Cardiac muscle cell (in vitro differentiated cells and primary cell): Measurements from ENCODE around the gene SLC9A2. TPM values are rescaled to one million over a fixed set of nuclear protein-coding genes. Genes with fewer than 3 reads are reported as not detected.

ENCODE experiments used
- DNase-seq, 2 donors: peaks; one replicate each; pipeline versions ENCODE4 v3.0.0 to v3.0.0-alpha.2; 2010 to 2017; ENCODE audit warnings: low read depth in 1 of 2, low spot score in 1 of 2
- H3K27ac ChIP-seq: fragments of 200-600 bp; sonication (generic); 2 replicates; pipeline ENCODE4 v1.5.1; 2016
- H3K27me3 ChIP-seq: fragments of 200-600 bp; sonication (generic); 2 replicates; pipeline ENCODE4 v1.6.0; 2016; ENCODE audit warnings: control low read depth
- H3K36me3 ChIP-seq: fragments of 200-600 bp; sonication (generic); 2 replicates; pipeline ENCODE4 v1.5.1; 2016; ENCODE audit warnings: control low read depth
- H3K4me1 ChIP-seq: fragments of 200-600 bp; sonication (generic); 2 replicates; pipeline ENCODE4 v1.8.1; 2017; ENCODE audit warnings: low read depth, mild to moderate bottlenecking, mixed run types
- H3K4me3 ChIP-seq: fragments of 200-600 bp; sonication (generic); 2 replicates; pipeline ENCODE4 v1.5.1; 2016; ENCODE audit warnings: mild to moderate bottlenecking
- H3K9me3 ChIP-seq: fragments of 200-600 bp; sonication (generic); 2 replicates; pipeline ENCODE4 v1.5.1; 2017; ENCODE audit warnings: low read depth, mild to moderate bottlenecking, control low read depth
- polyA plus RNA-seq: library from polyadenylated mRNA; unstranded; fragments of >200 nt; fragmentation: Nextera tagmentation; extraction: Ambion mirVana; gene quantifications from 2 replicates; pipeline ENCODE4 v1.2.1, GENCODE V29; 2016
- total RNA-seq: library from RNA; depleted of rRNA; stranded (reverse); fragments of >200 nt; gene quantifications from 2 replicates; pipeline ENCODE4 v1.2.3, GENCODE V29; 2016
- TF ChIP-seq, protein P1 (sequence below): IDR thresholded peaks from 2 replicates; pipeline ENCODE4 v1.5.1; 2012; ENCODE audit warnings: low read depth, mild to moderate bottlenecking, low read length

SLC9A2 gene
- total RNA-seq (0.18 and 0.39 TPM in 2 replicates), polyA plus RNA-seq (0.04 TPM in 1 of 2 replicates, not detected in the other)

- H3K27me3 ChIP-seq: peaks cover 97% of the 10 kb centered on the region
- DNase-seq: peak; percentile 5 to 78
- H3K9me3 ChIP-seq: no peaks in the 10 kb centered on the region
- TF ChIP-seq, protein P1, sequence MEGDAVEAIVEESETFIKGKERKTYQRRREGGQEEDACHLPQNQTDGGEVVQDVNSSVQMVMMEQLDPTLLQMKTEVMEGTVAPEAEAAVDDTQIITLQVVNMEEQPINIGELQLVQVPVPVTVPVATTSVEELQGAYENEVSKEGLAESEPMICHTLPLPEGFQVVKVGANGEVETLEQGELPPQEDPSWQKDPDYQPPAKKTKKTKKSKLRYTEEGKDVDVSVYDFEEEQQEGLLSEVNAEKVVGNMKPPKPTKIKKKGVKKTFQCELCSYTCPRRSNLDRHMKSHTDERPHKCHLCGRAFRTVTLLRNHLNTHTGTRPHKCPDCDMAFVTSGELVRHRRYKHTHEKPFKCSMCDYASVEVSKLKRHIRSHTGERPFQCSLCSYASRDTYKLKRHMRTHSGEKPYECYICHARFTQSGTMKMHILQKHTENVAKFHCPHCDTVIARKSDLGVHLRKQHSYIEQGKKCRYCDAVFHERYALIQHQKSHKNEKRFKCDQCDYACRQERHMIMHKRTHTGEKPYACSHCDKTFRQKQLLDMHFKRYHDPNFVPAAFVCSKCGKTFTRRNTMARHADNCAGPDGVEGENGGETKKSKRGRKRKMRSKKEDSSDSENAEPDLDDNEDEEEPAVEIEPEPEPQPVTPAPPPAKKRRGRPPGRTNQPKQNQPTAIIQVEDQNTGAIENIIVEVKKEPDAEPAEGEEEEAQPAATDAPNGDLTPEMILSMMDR: no peak
- peak within 1 kb of the TSS; percentile 54 for H3K4me3 ChIP-seq
- H3K4me1 ChIP-seq: peaks cover 6% of the 10 kb centered on the region
- no peak within 1 kb of the TSS for H3K27ac ChIP-seq
- no peaks in the 10 kb centered on the region for H3K36me3 ChIP-seq
Measured at GRCh38 chr2:102619414-102620319, at the start of gene SLC9A2. Gene SLC9A2, plus strand, starts transcription at chr2:102619553. Its CDS starts 296 bp downstream, at chr2:102619849.

DNA sequence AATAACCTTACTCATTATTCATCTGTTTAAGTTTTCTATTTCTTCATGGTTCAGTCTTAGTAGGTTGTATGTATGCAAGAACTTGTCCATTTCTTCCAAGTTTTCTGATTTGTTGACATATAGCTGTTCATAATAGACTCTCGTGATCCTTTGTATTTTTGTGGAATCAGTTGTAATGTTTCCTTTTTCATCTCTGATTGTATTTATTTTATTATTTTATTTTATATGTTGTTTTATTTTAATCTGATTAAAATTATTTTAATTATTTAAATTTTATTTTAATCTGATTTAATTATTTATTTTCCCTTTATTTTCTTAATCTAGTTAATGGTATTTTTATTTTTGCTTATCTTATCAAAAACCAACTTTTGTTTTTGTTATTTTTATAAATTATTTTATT, 43.5 kb upstream of the SLC9A2 start:
- Histone ChIP-seq H3K4me3 (no peak overlapping the region), H3K27me3 (no peaks in the 10 kb centered on the region), H3K27ac (no peak overlapping the region), H3K4me1 (no peaks in the 10 kb centered on the region), H3K9me3 (no peaks in the 10 kb centered on the region), H3K36me3 (no peaks in the 10 kb centered on the region)
- TF ChIP-seq, protein P1: no peak
- no peak for DNase-seq

DNA sequence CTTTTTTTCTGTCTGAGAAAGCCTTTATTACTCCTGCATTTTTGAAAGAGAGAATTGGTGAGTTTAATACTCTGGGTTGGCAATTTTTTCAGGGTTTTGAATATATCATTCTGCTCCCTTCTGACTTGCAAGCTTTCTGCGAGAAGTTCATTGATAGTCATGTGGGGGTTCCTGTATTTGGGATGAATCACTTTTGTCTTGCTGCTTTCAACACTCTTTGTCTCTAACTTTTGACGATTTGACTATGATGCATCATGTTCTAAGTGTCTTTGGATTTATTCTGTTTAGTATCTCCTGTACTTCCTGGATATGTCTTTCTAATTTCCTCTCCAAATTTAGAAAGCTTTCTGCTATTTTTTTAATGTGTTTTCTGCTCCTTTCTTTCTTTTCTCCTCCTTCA, 41.0 kb upstream of the SLC9A2 start:
- TF ChIP-seq, protein P1: no peak
- Histone ChIP-seq H3K27ac (no peak overlapping the region), H3K27me3 (no peaks in the 10 kb centered on the region), H3K4me3 (no peak overlapping the region), H3K9me3 (no peaks in the 10 kb centered on the region), H3K36me3 (no peaks in the 10 kb centered on the region), H3K4me1 (no peaks in the 10 kb centered on the region)
- DNase-seq: no peak

DNA sequence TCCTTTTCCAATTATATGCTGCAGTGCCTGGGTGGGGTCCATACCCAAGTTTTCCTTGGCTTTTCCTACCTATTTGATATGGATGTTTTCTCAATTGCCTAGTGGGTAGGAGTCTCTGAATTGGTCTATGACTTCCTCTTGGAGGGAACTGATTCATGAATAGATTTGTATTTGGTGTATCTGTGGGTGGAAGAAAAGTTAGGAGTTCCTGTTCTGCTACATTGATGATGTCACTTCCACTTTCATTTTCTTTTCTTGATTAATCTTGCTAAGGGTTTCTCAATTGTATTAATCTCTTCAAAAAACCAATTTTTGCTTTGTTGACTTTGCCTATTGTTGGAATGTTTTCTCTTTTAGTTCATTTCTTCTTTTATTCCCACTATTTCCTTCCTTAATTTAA, 37.4 kb upstream of the SLC9A2 start:
- Histone ChIP-seq H3K4me1 (no peaks in the 10 kb centered on the region), H3K9me3 (no peaks in the 10 kb centered on the region), H3K27ac (no peak overlapping the region), H3K36me3 (no peaks in the 10 kb centered on the region), H3K4me3 (no peak overlapping the region), H3K27me3 (no peaks in the 10 kb centered on the region)
- peak in 1 of 2 donors; percentile 2 for DNase-seq
- TF ChIP-seq, protein P1: no peak

GRCh38 chr2:102582845-102583244, 36.5 kb upstream of the SLC9A2 start:
- TF ChIP-seq, protein P1: no peak
- no peak overlapping the region for H3K27ac ChIP-seq
- H3K27me3 ChIP-seq: no peaks in the 10 kb centered on the region
- DNase-seq: no peak
- H3K4me3 ChIP-seq: no peak overlapping the region
- no peaks in the 10 kb centered on the region for H3K36me3 ChIP-seq
- H3K9me3 ChIP-seq: no peaks in the 10 kb centered on the region
- H3K4me1 ChIP-seq: no peaks in the 10 kb centered on the region
